Panc1 (cell line): ENCODE measurements around the gene RSPO3.

ENCODE experiments used
- CTCF ChIP-seq: fragments of 450-650 bp; IDR thresholded peaks from 2 replicates; pipeline ENCODE4 v1.5.1; 2017; ENCODE audit warnings: mild to moderate bottlenecking
- POLR2AphosphoS5 ChIP-seq: IDR thresholded peaks from 2 replicates; pipeline ENCODE4 v1.6.1; 2012; ENCODE audit warnings: mild to moderate bottlenecking, low read depth, low read length, moderate library complexity
- REST ChIP-seq, 2 experiments: IDR thresholded peaks; 2 replicates each; pipeline ENCODE4 v1.6.1; 2011 to 2012; ENCODE audit warnings: low read depth in 2 of 2, control low read depth in 1 of 2, low read length in 1 of 2, mild to moderate bottlenecking in 1 of 2, moderate library complexity in 1 of 2; ENCODE audit not compliant: insufficient read depth in 1 of 2

GRCh38 chr6:127124680-127125079, 6.2 kb downstream of the RSPO3 start:
- no peak for TF ChIP-seq CTCF
- TF ChIP-seq POLR2AphosphoS5 = no peak
- TF ChIP-seq REST (IDR thresholded peaks at IDR 0.05; ENCODE audit: insufficient read depth in 1 of 2, low read depth in 2 of 2, low read length in 1 of 2) = no peak
